Glomerular visceral epithelial cell (primary cell): ENCODE results near the gene MAGI1.

ENCODE experiments used
- DNase-seq: peaks from one replicate; pipeline ENCODE4 v3.0.0-alpha.2; 2016; ENCODE audit errors: extremely low spot score

MAGI1 gene

GRCh38 chr3:65326574-65326973 lies 712.1 kb downstream of the MAGI1 start:
- no peak for DNase-seq

GRCh38 chr3:65322910-65323309 lies 715.8 kb downstream of the MAGI1 start:
- no peak for DNase-seq

- no peak for DNase-seq
Observed at GRCh38 chr3:65318231-65318630, 720.5 kb downstream of the MAGI1 start.

GRCh38 chr3:65314916-65315315 lies 723.8 kb downstream of the MAGI1 start:
- DNase-seq = no peak

GRCh38 chr3:65314269-65314668 lies 724.4 kb downstream of the MAGI1 start:
- DNase-seq = no peak

- DNase-seq = no peak
Observed at GRCh38 chr3:65313666-65314065, 725.1 kb downstream of the MAGI1 start.

- no peak for DNase-seq
Observed at GRCh38 chr3:65305836-65306235, 732.9 kb downstream of the MAGI1 start.
